Prostate gland (tissue), 2 donors: ENCODE data around the gene CHCHD6. TPM values are rescaled to one million over a fixed set of nuclear protein-coding genes. Genes with fewer than 3 reads are reported as not detected.

Source experiments
- DNase-seq: peaks from one replicate; pipeline ENCODE4 v3.0.0-alpha.2; 2019; ENCODE audit warnings: low spot score
- H3K27ac ChIP-seq, 2 donors: fragments of 200-600 bp; sonication (generic); 2 replicates each; pipeline ENCODE4 v1.5.1; 2017 to 2019
- H3K27me3 ChIP-seq: fragments of 200-600 bp; sonication (generic); replicated peaks from 2 replicates; pipeline ENCODE4 v1.5.1; 2019; ENCODE audit not compliant: insufficient read depth
- H3K36me3 ChIP-seq, 2 donors: fragments of 200-600 bp; sonication (generic); 1 replicate in 1 of 2; 2 replicates in 1 of 2; pipeline versions ENCODE4 v1.5.1 to v1.8.1; 2017 to 2019
- H3K4me1 ChIP-seq: fragments of 200-600 bp; sonication (generic); replicated peaks from 2 replicates; pipeline ENCODE4 v1.5.1; 2019
- H3K4me3 ChIP-seq, 2 donors: fragments of 200-600 bp; sonication (generic); 2 replicates each; pipeline ENCODE4 v1.5.1; 2017 to 2019
- H3K9me3 ChIP-seq: fragments of 200-600 bp; sonication (generic); 2 replicates; pipeline ENCODE4 v1.5.1; 2017
- CTCF ChIP-seq, 4 experiments: fragments of 200-600 bp in 2 of 4; fragments of 450-650 bp in 2 of 4; sonication (generic) in 2 of 4; IDR thresholded peaks; 1 replicate in 3 of 4; 2 replicates in 1 of 4; pipeline ENCODE4 v1.5.1; 2016 to 2019; ENCODE audit warnings: antibody characterized with exemption in 4 of 4, mild to moderate bottlenecking in 2 of 4, moderate library complexity in 2 of 4
- POLR2A ChIP-seq: fragments of 450-650 bp; IDR thresholded peaks from one replicate; pipeline ENCODE4 v1.6.1; 2016; ENCODE audit warnings: antibody characterized with exemption, mild to moderate bottlenecking
- POLR2AphosphoS5 ChIP-seq: sonication (generic); formaldehyde crosslinking; IDR thresholded peaks from one replicate; pipeline ENCODE4 v1.6.1; 2017; ENCODE audit warnings: antibody characterized with exemption
- WGBS: methylation state at CpG from one replicate; pipeline ENCODE4 v1.1.5; 2018; 5-methylcytosine and 5-hydroxymethylcytosine counted together
- intact Hi-C: fragments of 100-400 bp; cut with DNase I; formaldehyde crosslinking; loops from one replicate; pipeline ENCODE4 v1.14.2; 2022
- total RNA-seq, 2 donors: library from RNA; depleted of rRNA; stranded (reverse); fragments of >200 nt; gene quantifications; one replicate each; pipeline ENCODE4 v1.1.0, GENCODE V29; 2016

The CHCHD6 gene
- total RNA-seq, 2 donors from 2014 or later: 13.9 to 34.4 TPM

GRCh38 chr3:126714276-126714900, 10.3 kb downstream of the CHCHD6 start:
- intact Hi-C loops: no loop called here
- H3K9me3 ChIP-seq: no peaks in the 10 kb centered on the region
- no peaks in the 10 kb centered on the region for H3K36me3 ChIP-seq
- H3K4me1 ChIP-seq: no peaks in the 10 kb centered on the region
- H3K4me3 ChIP-seq: no peak overlapping the region
- DNase-seq: no peak
- no peak for TF ChIP-seq POLR2AphosphoS5
- no peak for TF ChIP-seq CTCF (IDR thresholded peaks at IDR 0.05)
- H3K27me3 ChIP-seq: no peaks in the 10 kb centered on the region
- WGBS: 94% methylated on average over 14 of the region's 14 CpGs
- H3K27ac ChIP-seq: no peak overlapping the region

- Histone ChIP-seq H3K9me3 (no peaks in the 10 kb centered on the region), H3K27ac (no peak overlapping the region), H3K4me1 (no peaks in the 10 kb centered on the region), H3K36me3 (no peaks in the 10 kb centered on the region), H3K4me3 (no peak overlapping the region), H3K27me3 (no peaks in the 10 kb centered on the region)
- 82% methylated on average over 6 of the region's 6 CpGs for WGBS
- no peak for DNase-seq
- intact Hi-C loops: no loop called here
- no peak for TF ChIP-seq POLR2A
- no peak for TF ChIP-seq POLR2AphosphoS5
- no peak for TF ChIP-seq CTCF (IDR thresholded peaks at IDR 0.05)
Measured at GRCh38 chr3:126714921-126715320, 10.9 kb downstream of the CHCHD6 start.

GRCh38 chr3:126715432-126715831, 11.4 kb downstream of the CHCHD6 start:
- intact Hi-C loops: no loop called here
- TF ChIP-seq POLR2AphosphoS5 (no peak), POLR2A (no peak), CTCF (IDR thresholded peaks at IDR 0.05) (no peak)
- Histone ChIP-seq H3K27me3 (no peaks in the 10 kb centered on the region), H3K36me3 (no peaks in the 10 kb centered on the region), H3K4me3 (no peak overlapping the region), H3K9me3 (no peaks in the 10 kb centered on the region), H3K27ac (no peak overlapping the region), H3K4me1 (no peaks in the 10 kb centered on the region)
- DNase-seq: no peak
- 75% methylated on average over 1 of the region's 1 CpG for WGBS

GRCh38 chr3:126716057-126716456, 12.0 kb downstream of the CHCHD6 start:
- Histone ChIP-seq H3K4me1 (no peaks in the 10 kb centered on the region), H3K9me3 (no peaks in the 10 kb centered on the region), H3K27ac (no peak overlapping the region), H3K27me3 (no peaks in the 10 kb centered on the region), H3K36me3 (no peaks in the 10 kb centered on the region), H3K4me3 (no peak overlapping the region)
- 80% methylated on average over 7 of the region's 7 CpGs for WGBS
- intact Hi-C loops: no loop called here
- no peak for TF ChIP-seq POLR2A
- no peak for TF ChIP-seq POLR2AphosphoS5
- no peak for TF ChIP-seq CTCF (IDR thresholded peaks at IDR 0.05)
- DNase-seq: no peak
